Measurements from ENCODE around the gene ZCWPW1. TPM values are rescaled to one million over a fixed set of nuclear protein-coding genes. Genes with fewer than 3 reads are reported as not detected.

The ZCWPW1 gene
- total and polyA plus RNA-seq, 2 experiments from 2014 or later = 0.59 to 2.7 TPM

DNA sequence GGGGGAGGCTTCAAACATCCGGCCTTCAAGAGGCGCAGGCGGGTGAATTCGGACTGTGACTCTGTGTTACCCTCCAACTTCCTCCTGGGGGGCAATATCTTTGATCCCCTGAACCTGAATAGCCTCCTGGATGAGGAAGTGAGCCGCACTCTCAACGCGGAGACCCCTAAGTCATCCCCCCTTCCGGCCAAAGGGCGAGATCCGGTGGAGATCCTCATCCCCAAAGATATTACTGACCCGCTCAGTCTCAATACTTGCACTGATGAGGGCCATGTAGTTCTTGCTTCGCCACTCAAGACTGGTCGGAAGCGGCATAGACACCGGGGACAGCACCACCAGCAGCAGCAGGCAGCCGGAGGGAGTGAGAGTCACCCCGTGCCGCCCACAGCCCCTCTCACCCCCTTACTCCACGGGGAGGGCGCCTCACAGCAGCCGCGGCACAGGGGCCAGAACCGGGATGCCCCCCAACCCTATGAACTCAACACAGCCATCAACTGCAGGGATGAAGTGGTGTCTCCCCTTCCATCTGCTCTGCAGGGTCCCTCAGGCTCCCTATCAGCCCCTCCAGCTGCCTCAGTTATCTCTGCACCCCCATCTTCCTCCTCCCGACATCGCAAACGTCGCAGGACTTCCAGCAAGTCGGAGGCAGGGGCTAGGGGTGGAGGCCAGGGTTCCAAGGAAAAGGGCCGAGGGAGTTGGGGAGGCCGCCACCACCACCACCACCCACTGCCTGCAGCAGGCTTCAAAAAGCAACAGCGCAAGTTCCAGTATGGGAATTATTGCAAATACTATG, 2.2 kb upstream of the ZCWPW1 start (continued):
- TF ChIP-seq, protein P1, sequence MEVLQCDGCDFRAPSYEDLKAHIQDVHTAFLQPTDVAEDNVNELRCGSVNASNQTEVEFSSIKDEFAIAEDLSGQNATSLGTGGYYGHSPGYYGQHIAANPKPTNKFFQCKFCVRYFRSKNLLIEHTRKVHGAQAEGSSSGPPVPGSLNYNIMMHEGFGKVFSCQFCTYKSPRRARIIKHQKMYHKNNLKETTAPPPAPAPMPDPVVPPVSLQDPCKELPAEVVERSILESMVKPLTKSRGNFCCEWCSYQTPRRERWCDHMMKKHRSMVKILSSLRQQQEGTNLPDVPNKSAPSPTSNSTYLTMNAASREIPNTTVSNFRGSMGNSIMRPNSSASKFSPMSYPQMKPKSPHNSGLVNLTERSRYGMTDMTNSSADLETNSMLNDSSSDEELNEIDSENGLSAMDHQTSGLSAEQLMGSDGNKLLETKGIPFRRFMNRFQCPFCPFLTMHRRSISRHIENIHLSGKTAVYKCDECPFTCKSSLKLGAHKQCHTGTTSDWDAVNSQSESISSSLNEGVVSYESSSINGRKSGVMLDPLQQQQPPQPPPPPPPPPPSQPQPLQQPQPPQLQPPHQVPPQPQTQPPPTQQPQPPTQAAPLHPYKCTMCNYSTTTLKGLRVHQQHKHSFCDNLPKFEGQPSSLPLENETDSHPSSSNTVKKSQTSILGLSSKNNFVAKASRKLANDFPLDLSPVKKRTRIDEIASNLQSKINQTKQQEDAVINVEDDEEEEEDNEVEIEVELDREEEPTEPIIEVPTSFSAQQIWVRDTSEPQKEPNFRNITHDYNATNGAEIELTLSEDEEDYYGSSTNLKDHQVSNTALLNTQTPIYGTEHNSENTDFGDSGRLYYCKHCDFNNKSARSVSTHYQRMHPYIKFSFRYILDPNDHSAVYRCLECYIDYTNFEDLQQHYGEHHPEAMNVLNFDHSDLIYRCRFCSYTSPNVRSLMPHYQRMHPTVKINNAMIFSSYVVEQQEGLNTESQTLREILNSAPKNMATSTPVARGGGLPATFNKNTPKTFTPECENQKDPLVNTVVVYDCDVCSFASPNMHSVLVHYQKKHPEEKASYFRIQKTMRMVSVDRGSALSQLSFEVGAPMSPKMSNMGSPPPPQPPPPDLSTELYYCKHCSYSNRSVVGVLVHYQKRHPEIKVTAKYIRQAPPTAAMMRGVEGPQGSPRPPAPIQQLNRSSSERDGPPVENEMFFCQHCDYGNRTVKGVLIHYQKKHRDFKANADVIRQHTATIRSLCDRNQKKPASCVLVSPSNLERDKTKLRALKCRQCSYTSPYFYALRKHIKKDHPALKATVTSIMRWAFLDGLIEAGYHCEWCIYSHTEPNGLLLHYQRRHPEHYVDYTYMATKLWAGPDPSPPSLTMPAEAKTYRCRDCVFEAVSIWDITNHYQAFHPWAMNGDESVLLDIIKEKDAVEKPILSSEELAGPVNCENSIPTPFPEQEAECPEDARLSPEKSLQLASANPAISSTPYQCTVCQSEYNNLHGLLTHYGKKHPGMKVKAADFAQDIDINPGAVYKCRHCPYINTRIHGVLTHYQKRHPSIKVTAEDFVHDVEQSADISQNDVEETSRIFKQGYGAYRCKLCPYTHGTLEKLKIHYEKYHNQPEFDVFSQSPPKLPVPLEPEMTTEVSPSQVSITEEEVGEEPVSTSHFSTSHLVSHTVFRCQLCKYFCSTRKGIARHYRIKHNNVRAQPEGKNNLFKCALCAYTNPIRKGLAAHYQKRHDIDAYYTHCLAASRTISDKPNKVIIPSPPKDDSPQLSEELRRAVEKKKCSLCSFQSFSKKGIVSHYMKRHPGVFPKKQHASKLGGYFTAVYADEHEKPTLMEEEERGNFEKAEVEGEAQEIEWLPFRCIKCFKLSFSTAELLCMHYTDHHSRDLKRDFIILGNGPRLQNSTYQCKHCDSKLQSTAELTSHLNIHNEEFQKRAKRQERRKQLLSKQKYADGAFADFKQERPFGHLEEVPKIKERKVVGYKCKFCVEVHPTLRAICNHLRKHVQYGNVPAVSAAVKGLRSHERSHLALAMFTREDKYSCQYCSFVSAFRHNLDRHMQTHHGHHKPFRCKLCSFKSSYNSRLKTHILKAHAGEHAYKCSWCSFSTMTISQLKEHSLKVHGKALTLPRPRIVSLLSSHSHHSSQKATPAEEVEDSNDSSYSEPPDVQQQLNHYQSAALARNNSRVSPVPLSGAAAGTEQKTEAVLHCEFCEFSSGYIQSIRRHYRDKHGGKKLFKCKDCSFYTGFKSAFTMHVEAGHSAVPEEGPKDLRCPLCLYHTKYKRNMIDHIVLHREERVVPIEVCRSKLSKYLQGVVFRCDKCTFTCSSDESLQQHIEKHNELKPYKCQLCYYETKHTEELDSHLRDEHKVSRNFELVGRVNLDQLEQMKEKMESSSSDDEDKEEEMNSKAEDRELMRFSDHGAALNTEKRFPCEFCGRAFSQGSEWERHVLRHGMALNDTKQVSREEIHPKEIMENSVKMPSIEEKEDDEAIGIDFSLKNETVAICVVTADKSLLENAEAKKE (CRISPR knock-in tag; IDR thresholded peaks at IDR 0.05) = no peak
- TF ChIP-seq, protein P2, sequence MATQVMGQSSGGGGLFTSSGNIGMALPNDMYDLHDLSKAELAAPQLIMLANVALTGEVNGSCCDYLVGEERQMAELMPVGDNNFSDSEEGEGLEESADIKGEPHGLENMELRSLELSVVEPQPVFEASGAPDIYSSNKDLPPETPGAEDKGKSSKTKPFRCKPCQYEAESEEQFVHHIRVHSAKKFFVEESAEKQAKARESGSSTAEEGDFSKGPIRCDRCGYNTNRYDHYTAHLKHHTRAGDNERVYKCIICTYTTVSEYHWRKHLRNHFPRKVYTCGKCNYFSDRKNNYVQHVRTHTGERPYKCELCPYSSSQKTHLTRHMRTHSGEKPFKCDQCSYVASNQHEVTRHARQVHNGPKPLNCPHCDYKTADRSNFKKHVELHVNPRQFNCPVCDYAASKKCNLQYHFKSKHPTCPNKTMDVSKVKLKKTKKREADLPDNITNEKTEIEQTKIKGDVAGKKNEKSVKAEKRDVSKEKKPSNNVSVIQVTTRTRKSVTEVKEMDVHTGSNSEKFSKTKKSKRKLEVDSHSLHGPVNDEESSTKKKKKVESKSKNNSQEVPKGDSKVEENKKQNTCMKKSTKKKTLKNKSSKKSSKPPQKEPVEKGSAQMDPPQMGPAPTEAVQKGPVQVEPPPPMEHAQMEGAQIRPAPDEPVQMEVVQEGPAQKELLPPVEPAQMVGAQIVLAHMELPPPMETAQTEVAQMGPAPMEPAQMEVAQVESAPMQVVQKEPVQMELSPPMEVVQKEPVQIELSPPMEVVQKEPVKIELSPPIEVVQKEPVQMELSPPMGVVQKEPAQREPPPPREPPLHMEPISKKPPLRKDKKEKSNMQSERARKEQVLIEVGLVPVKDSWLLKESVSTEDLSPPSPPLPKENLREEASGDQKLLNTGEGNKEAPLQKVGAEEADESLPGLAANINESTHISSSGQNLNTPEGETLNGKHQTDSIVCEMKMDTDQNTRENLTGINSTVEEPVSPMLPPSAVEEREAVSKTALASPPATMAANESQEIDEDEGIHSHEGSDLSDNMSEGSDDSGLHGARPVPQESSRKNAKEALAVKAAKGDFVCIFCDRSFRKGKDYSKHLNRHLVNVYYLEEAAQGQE (IDR thresholded peaks at IDR 0.05; ENCODE audit: unreplicated experiment) = no peak
- TF ChIP-seq, protein P3, sequence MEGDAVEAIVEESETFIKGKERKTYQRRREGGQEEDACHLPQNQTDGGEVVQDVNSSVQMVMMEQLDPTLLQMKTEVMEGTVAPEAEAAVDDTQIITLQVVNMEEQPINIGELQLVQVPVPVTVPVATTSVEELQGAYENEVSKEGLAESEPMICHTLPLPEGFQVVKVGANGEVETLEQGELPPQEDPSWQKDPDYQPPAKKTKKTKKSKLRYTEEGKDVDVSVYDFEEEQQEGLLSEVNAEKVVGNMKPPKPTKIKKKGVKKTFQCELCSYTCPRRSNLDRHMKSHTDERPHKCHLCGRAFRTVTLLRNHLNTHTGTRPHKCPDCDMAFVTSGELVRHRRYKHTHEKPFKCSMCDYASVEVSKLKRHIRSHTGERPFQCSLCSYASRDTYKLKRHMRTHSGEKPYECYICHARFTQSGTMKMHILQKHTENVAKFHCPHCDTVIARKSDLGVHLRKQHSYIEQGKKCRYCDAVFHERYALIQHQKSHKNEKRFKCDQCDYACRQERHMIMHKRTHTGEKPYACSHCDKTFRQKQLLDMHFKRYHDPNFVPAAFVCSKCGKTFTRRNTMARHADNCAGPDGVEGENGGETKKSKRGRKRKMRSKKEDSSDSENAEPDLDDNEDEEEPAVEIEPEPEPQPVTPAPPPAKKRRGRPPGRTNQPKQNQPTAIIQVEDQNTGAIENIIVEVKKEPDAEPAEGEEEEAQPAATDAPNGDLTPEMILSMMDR (conservative IDR thresholded peaks at IDR 0.05; ENCODE audit: low read depth in 2 of 2) = no peak
- no peak for TF ChIP-seq ZNF331 (CRISPR knock-in tag; IDR thresholded peaks at IDR 0.05; ENCODE audit: low read depth)
- no peak for TF ChIP-seq JUNB (IDR thresholded peaks at IDR 0.05; ENCODE audit: unreplicated experiment)
- TF ChIP-seq EZH2phosphoT487 (IDR thresholded peaks at IDR 0.05; ENCODE audit: unreplicated experiment) = no peak

Data from GM23338 (cell line).